ENCODE results near the gene ABHD15. TPM values are rescaled to one million over a fixed set of nuclear protein-coding genes. Genes with fewer than 3 reads are reported as not detected.
"Not testable (repeated sequence)": the region's sequence is repeated elsewhere in the genome, so short reads cannot be mapped to it uniquely, and the experiment has no call there.

ABHD15 gene
- total and polyA plus RNA-seq, 5 donors: 5.2 to 7.5 (median 7.3) TPM

DNA sequence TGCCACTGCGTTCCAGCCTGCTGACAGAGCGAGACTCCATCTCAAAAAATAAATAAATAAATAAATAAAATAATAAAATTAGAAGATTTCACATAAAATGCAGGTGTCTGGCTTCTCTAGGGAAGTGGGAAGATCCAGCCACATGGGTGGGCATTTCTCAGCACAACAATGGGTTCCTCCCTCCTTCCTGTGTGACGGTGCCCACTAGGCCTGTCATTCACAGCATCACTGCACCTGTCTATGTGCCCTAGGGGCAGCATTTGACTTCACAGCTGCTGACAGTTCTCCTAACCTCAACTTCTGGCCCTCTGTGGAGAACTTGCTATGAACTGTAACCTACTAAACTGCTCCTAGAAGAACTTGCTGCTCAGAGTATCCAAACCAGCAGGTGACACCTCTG is 3.0 kb downstream of the ABHD15 start:
- H3K27ac ChIP-seq (ENCODE audit: low read length): no peak overlapping the region
- peaks cover 5% of the 10 kb centered on the region for H3K4me1 ChIP-seq (ENCODE audit: control insufficient read depth, insufficient read depth, low read length)
- intact Hi-C loops (cut with DNase I): no loop called here
- no peak overlapping the region for H3K4me3 ChIP-seq (ENCODE audit: low read length)
- DNase-seq (no peak), ATAC-seq (no peak)
- H3K9me3 ChIP-seq (ENCODE audit: control insufficient read depth, low read length): no peaks in the 10 kb centered on the region
- no peaks in the 10 kb centered on the region for H3K27me3 ChIP-seq (ENCODE audit: control insufficient read depth, insufficient read depth)
- 94% methylated on average over 3 of the region's 3 CpGs for WGBS

DNA sequence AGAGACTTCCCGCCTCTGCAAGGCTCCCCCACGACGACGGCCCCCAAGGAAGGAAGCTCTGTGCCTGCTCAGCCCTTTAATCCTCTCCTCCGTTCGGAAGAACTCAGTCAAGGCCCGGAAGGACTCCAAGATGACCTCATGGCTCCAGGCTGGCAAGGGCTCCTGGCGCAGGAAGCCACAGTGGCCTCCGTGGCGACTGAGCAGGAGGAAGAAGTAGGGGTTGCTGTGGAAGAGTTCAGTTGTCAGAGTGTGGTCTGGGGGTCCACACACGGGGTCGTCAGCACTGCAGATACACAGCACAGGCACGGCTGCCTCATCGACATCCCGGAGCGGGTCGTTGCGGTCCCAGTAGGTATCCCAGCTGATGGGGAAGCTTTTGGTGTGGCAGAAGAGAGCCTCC is 4.2 kb downstream of the ABHD15 start:
- intact Hi-C loops (cut with DNase I): no loop called here
- ATAC-seq (no peak), DNase-seq (peak in 1 of 3 donors; percentile 43)
- 75% methylated on average over 18 of the region's 18 CpGs for WGBS
- Histone ChIP-seq H3K9me3 (ENCODE audit: control insufficient read depth, low read length) (no peaks in the 10 kb centered on the region), H3K4me3 (ENCODE audit: low read length) (no peak overlapping the region), H3K27me3 (ENCODE audit: control insufficient read depth, insufficient read depth) (no peaks in the 10 kb centered on the region), H3K27ac (ENCODE audit: low read length) (no peak overlapping the region), H3K4me1 (ENCODE audit: control insufficient read depth, insufficient read depth, low read length) (peaks cover 5% of the 10 kb centered on the region)

DNA sequence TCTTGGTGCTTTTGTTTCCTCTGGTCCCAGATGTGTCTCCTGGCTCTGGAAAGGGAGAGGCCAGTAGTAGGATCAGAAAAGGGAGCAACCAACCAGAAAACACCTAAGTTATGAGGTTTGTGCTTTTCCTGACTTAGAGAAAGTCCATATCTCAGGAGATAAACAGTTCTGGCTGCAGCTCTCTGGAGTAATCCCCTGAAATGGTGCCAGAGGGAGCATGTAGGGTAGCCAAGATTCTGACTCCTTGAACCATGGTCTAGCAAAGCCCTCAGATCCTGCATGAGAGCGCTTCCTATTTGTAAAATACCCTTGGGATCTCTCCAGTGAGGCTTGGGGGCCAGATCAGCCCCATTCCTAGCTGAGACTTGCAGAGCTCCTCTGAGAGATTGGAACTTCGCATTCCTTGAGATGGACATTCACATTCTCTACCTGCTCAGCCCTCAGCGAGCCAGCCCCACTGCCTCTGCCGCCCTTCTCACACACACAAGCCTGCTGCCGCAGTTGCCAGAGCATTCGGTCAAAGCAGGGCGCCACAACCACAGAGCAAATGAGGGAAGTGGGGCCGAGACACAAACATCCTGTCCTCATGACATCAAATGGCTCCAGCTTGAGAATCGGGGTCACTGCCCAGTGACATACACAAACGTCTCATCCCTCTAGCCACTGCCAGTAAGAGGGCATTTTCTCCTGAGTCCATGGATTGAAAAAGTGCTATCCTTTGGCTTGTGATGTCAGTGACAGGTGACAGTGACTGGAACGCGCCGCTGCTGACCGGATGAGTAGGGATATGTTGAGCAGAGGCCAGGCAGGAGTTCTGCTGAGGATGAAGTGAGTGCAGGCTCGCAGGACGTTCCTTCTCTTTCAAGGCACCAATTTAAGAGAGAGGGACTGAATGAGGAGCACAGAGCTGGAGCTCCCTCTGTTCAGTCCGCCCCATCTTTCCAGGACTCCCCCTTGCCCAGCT is 5.0 kb downstream of the ABHD15 start:
- Histone ChIP-seq H3K27me3 (ENCODE audit: control insufficient read depth, insufficient read depth) (no peaks in the 10 kb centered on the region), H3K27ac (ENCODE audit: low read length) (no peak overlapping the region), H3K9me3 (ENCODE audit: control insufficient read depth, low read length) (no peaks in the 10 kb centered on the region), H3K4me3 (ENCODE audit: low read length) (no peak overlapping the region), H3K4me1 (ENCODE audit: control insufficient read depth, insufficient read depth, low read length) (peaks cover 5% of the 10 kb centered on the region)
- intact Hi-C loops (cut with DNase I): no loop called here
- DNase-seq (peak in 2 of 3 donors; percentile 69 to 74), ATAC-seq (no peak)
- 59% methylated on average over 17 of the region's 17 CpGs for WGBS

DNA sequence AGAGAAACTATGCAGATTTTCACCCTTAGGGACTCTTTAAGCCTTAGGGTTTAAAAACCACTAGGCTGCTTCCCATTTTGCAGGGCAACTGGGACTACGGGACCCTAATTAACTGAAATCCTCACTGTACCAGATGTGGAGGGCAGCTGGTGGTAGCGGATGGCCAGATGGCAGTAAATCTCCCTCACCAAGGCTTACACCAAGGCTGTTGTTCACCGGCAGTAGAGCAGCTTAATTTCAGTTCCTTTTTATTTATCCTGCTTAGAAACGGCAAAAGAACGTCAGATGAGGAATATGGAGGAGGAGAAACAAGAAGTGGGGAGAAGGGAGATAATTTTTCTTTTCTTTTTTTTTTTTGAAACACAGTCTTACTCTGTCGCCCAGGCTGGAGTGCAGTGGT is 6.5 kb downstream of the ABHD15 start:
- DNase-seq (no peak), ATAC-seq (no peak)
- Histone ChIP-seq H3K4me3 (ENCODE audit: low read length) (no peak overlapping the region), H3K27ac (ENCODE audit: low read length) (no peak overlapping the region), H3K4me1 (ENCODE audit: control insufficient read depth, insufficient read depth, low read length) (peaks cover 5% of the 10 kb centered on the region), H3K9me3 (ENCODE audit: control insufficient read depth, low read length) (no peaks in the 10 kb centered on the region), H3K27me3 (ENCODE audit: control insufficient read depth, insufficient read depth) (no peaks in the 10 kb centered on the region)
- intact Hi-C loops (cut with DNase I): no loop called here
- 82% methylated on average over 6 of the region's 6 CpGs for WGBS

DNA sequence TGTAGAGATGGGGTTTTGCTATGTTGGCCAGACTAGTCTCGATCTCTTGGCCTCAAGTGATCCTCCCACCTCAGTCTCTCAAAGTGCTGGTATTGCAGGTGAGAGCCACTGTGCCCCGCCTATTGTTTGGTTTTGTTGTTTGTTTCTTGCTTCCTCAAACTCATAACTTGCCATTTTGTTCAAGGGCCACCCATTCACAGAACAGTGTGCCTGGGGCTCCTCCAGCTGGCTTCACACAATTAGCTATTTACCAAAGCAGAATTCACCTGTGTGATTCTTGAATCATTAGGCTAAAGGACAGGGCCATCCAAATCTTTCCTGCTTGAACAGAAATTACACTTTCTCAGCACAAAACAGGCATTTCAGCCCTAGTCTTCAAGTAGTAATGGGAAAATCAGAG is 7.2 kb downstream of the ABHD15 start:
- no peak overlapping the region for H3K27ac ChIP-seq (ENCODE audit: low read length)
- ATAC-seq (no peak), DNase-seq (no peak)
- WGBS: 98% methylated on average over 2 of the region's 2 CpGs
- H3K4me3 ChIP-seq (ENCODE audit: low read length): no peak overlapping the region
- H3K27me3 ChIP-seq (ENCODE audit: control insufficient read depth, insufficient read depth): no peaks in the 10 kb centered on the region
- intact Hi-C loops (cut with DNase I): no loop called here
- peaks cover 5% of the 10 kb centered on the region for H3K4me1 ChIP-seq (ENCODE audit: control insufficient read depth, insufficient read depth, low read length)
- no peaks in the 10 kb centered on the region for H3K9me3 ChIP-seq (ENCODE audit: control insufficient read depth, low read length)

DNA sequence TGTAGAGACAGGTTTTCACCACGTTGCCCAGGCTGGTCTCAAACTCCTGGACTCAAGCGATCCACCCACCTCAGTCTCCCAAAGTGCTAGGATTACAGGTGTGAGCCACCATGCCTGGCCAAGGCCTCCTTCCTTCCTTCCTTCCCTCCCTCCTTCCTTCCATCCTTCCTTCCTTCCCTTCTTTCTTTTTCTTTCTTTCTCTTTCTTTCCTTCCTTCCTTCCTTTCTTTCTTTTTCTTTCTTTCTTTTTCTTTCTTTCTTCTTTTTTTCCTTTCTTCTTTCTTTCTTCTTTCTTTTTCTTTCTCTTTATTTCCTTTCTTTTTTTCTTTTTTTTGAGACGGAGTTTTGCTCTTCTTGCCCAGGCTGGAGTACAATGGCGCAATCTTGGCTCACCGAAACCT is 8.7 kb downstream of the ABHD15 start:
- H3K27me3 ChIP-seq (ENCODE audit: control insufficient read depth, insufficient read depth); H3K9me3 ChIP-seq (ENCODE audit: control insufficient read depth, low read length); intact Hi-C loops (cut with DNase I); H3K27ac ChIP-seq (ENCODE audit: low read length); DNase-seq; ATAC-seq; H3K4me3 ChIP-seq (ENCODE audit: low read length); H3K4me1 ChIP-seq (ENCODE audit: control insufficient read depth, insufficient read depth, low read length): not testable (repeated sequence)
- 91% methylated on average over 5 of the region's 5 CpGs for WGBS

DNA sequence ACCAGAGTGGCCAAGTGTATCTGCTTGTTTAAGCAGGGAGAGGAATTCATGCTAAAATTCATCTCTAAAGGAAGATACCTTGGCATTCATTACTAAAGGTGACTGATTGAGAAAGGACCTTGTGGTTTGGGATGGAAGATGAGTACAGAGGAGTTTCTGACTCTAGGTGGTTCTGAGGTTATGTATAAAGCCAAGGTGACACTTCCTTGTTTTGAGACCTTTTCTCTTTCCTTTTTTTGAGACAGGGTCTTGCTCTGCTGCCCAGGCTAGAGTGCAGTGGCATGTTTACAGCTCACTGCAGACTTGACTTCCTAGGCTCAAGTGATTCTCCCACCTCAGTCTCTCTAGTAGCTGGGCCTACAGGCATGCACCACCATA is 9.1 kb downstream of the ABHD15 start:
- Histone ChIP-seq H3K4me3 (ENCODE audit: low read length) (no peak overlapping the region), H3K4me1 (ENCODE audit: control insufficient read depth, insufficient read depth, low read length) (peaks cover 5% of the 10 kb centered on the region), H3K27ac (ENCODE audit: low read length) (no peak overlapping the region), H3K9me3 (ENCODE audit: control insufficient read depth, low read length) (no peaks in the 10 kb centered on the region), H3K27me3 (ENCODE audit: control insufficient read depth, insufficient read depth) (no peaks in the 10 kb centered on the region)
- intact Hi-C loops (cut with DNase I): no loop called here
- DNase-seq: no peak
- ATAC-seq: no peak

DNA sequence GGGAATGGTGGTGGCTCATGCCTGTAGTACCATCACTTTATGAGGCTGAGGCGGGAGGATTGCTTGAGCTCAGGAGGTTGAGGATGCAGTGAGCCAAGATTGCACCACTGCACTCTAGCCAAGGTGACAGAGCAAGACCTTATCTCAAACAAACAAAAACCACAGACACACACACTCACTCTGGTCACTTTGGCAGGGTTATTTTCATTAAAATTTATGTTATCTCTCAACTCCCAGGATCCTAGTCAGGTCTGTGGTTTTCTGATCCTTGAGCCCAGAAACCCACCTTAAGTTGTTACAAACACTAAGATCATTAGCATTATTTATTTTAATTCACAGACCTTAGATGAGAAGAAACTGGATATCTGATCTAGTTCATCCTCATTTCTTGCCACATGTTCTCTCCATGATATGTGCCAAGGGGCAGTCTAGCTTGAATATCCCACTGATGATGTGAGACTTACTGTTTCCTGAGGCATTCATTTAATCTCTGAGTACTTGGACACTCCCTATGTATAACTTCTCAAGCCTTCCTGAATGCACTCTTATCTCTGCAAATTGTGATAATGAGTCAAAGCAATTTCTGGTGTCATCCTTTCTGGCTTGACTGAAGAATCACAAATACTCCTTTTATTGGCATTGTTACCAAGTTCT is 9.6 kb downstream of the ABHD15 start:
- ATAC-seq: no peak
- Histone ChIP-seq H3K4me3 (ENCODE audit: low read length) (no peak overlapping the region), H3K9me3 (ENCODE audit: control insufficient read depth, low read length) (no peaks in the 10 kb centered on the region), H3K27ac (ENCODE audit: low read length) (no peak overlapping the region), H3K4me1 (ENCODE audit: control insufficient read depth, insufficient read depth, low read length) (peaks cover 5% of the 10 kb centered on the region), H3K27me3 (ENCODE audit: control insufficient read depth, insufficient read depth) (no peaks in the 10 kb centered on the region)
- intact Hi-C loops (cut with DNase I): no loop called here
- no peak for DNase-seq
- WGBS: 89% methylated on average over 1 of the region's 1 CpG

DNA sequence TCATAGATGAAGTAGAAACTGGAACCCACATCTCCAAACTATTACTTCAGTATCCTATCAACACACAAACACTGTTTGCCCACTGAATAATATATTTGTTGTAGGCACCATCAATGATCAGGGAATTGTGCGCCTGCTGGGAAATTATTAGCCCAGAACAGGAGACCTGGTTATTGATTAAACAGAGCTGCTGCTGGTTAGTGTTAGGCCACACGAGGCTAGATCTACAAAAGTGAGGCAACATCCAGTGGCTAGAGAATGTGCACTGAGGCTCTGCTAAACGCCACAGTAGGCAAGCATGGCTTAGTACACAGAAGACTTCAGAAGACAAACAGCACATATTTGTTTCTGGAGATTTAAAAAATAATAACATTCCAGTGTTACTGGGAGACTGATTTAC is 11.0 kb downstream of the ABHD15 start:
- no peak for ATAC-seq
- Histone ChIP-seq H3K4me3 (ENCODE audit: low read length) (no peak overlapping the region), H3K9me3 (ENCODE audit: control insufficient read depth, low read length) (no peaks in the 10 kb centered on the region), H3K27ac (ENCODE audit: low read length) (no peak overlapping the region), H3K4me1 (ENCODE audit: control insufficient read depth, insufficient read depth, low read length) (no peaks in the 10 kb centered on the region), H3K27me3 (ENCODE audit: control insufficient read depth, insufficient read depth) (no peaks in the 10 kb centered on the region)
- intact Hi-C loops (cut with DNase I): no loop called here
- DNase-seq: no peak
- WGBS: 84% methylated on average over 3 of the region's 3 CpGs

DNA sequence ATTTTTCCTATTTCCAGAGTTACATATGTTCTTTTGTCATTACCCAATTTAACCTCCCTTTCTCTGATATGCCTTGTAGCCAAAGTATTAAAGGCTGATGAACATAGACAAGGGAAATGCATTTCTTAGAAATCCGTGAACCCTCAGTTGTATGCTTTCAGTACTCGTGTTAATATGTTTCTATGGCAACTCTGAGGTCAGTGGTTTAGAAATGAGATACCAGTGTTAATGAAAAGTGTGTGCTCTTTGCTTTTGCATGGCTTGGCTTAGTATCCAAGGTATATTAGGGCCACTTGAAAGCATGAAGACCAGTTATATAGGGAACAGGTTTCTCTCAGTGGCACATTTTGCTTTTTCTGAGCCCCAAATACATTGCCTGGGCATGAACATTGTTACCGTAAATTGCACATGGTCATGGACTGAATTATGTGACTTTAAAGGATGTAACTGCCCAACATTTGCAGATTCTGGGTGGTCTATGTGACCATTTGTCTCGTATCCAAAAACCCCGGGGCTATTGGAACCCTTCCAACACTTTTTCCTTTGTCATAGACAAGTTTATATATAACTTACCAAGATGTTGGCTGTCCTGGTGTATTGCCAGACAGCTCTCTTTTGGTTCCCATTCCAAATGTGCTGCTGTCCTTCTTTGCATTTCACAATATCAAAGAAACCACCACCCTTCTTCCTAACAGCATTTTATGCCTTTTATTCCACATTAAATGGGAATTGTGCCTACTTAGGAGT is 17.5 kb downstream of the ABHD15 start:
- Histone ChIP-seq H3K27me3 (ENCODE audit: control insufficient read depth, insufficient read depth) (no peaks in the 10 kb centered on the region), H3K27ac (ENCODE audit: low read length) (no peak overlapping the region), H3K9me3 (ENCODE audit: control insufficient read depth, low read length) (no peaks in the 10 kb centered on the region), H3K4me1 (ENCODE audit: control insufficient read depth, insufficient read depth, low read length) (no peaks in the 10 kb centered on the region), H3K4me3 (ENCODE audit: low read length) (no peak overlapping the region)
- 28% methylated on average over 5 of the region's 5 CpGs for WGBS
- ATAC-seq (no peak), DNase-seq (no peak)
- intact Hi-C loops (cut with DNase I): no loop called here

DNA sequence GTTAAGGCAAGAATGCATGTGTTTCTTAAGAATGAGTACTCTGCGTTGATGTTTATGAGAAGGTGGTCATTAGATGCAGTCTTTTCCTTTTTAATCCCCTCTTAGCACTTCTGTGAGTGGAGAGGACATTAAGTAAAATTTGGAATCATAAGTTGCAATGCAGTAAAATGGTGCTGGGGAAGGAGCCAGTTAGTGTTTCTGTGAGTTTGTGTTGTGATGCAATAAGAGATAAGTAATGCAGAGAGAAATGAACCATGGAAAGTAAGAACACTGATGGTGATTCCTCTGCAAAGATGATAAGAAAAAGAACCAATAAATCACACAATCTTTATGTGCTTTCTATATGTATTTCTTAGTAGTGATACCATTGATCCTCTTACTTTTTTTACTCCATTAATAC is 20.0 kb downstream of the ABHD15 start:
- H3K4me1 ChIP-seq (ENCODE audit: control insufficient read depth, insufficient read depth, low read length): no peaks in the 10 kb centered on the region
- no peaks in the 10 kb centered on the region for H3K9me3 ChIP-seq (ENCODE audit: control insufficient read depth, low read length)
- no peak overlapping the region for H3K27ac ChIP-seq (ENCODE audit: low read length)
- no peaks in the 10 kb centered on the region for H3K27me3 ChIP-seq (ENCODE audit: control insufficient read depth, insufficient read depth)
- ATAC-seq (no peak), DNase-seq (no peak)
- WGBS: 97% methylated on average over 1 of the region's 1 CpG
- intact Hi-C loops (cut with DNase I): no loop called here
- no peak overlapping the region for H3K4me3 ChIP-seq (ENCODE audit: low read length)

All from right cardiac atrium (tissue), 5 donors.